ENCODE measurements around the gene LURAP1L.

DNA sequence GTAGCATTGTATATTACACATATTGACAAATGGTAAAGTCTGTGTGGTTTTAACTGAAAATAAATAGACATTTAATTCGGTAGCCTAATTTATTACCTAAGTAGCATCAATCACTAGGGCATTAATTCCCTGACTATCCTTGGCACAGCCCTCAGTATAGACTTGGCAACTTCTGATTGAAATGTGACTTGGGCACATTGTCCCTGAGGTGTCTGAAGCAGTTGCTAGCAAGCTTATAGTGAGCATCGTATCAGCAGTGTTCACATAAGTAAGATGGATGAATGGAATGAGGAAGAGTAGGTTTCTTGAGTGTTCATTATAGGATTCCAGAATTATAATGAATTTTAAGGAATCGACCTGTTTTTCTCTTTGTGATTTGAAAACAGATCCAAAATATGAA is 16.1 kb downstream of the LURAP1L start:
- TF ChIP-seq REST (IDR thresholded peaks at IDR 0.05; ENCODE audit: insufficient read depth in 1 of 2, low read depth in 2 of 2, low read length in 2 of 2) (no peak), POLR2AphosphoS5 (IDR thresholded peaks at IDR 0.05; ENCODE audit: low read depth, low read length) (no peak), SIN3A (IDR thresholded peaks at IDR 0.05; ENCODE audit: borderline replicate concordance, insufficient read depth, low read length) (no peak), TAF1 (IDR thresholded peaks at IDR 0.05; ENCODE audit: borderline replicate concordance, insufficient read depth, low read length) (no peak)

All from PFSK-1 (cell line).